NCI-H1105 (cell line): ENCODE data around the gene MCTP2.
A peak's percentile ranks its signal among the peaks of the same experiment; 100 is the strongest.

Experiments used
- DNase-seq: peaks from one replicate; lab custom pipeline; 2025; lab: John Stamatoyannopoulos, UW

The MCTP2 gene

GRCh38 chr15:94359716-94360115 is 128.4 kb downstream of the MCTP2 start:
- DNase-seq: no peak

GRCh38 chr15:94360251-94360685 is 128.9 kb downstream of the MCTP2 start:
- no peak for DNase-seq

GRCh38 chr15:94362385-94363092 is 131.2 kb downstream of the MCTP2 start:
- DNase-seq: no peak

GRCh38 chr15:94363382-94363781 is 132.0 kb downstream of the MCTP2 start:
- no peak for DNase-seq

- peak; percentile 23 for DNase-seq
Observed at GRCh38 chr15:94366781-94367180, 135.4 kb downstream of the MCTP2 start.

- DNase-seq: no peak
Observed at GRCh38 chr15:94367726-94368535, 136.6 kb downstream of the MCTP2 start.

- no peak for DNase-seq
Observed at GRCh38 chr15:94370206-94370935, 139.0 kb downstream of the MCTP2 start.

GRCh38 chr15:94370936-94371285 is 139.6 kb downstream of the MCTP2 start:
- DNase-seq: no peak

- no peak for DNase-seq
Observed at GRCh38 chr15:94372821-94373220, 141.5 kb downstream of the MCTP2 start.

GRCh38 chr15:94375997-94376396 is 144.6 kb downstream of the MCTP2 start:
- no peak for DNase-seq

- no peak for DNase-seq
Observed at GRCh38 chr15:94379986-94380385, 148.6 kb downstream of the MCTP2 start.

- DNase-seq: no peak
Observed at GRCh38 chr15:94380798-94381197, 149.4 kb downstream of the MCTP2 start.

- DNase-seq: no peak
Observed at GRCh38 chr15:94381384-94381783, 150.0 kb downstream of the MCTP2 start.

GRCh38 chr15:94383041-94383440 is 151.7 kb downstream of the MCTP2 start:
- no peak for DNase-seq

- DNase-seq: no peak
Observed at GRCh38 chr15:94383706-94384105, 152.3 kb downstream of the MCTP2 start.

- no peak for DNase-seq
Observed at GRCh38 chr15:94385441-94385840, 154.1 kb downstream of the MCTP2 start.

- no peak for DNase-seq
Observed at GRCh38 chr15:94386351-94386750, 155.0 kb downstream of the MCTP2 start.

GRCh38 chr15:94387442-94387841 is 156.1 kb downstream of the MCTP2 start:
- no peak for DNase-seq

- DNase-seq: no peak
Observed at GRCh38 chr15:94387849-94388441, 156.6 kb downstream of the MCTP2 start.

GRCh38 chr15:94395640-94396039 is 164.3 kb downstream of the MCTP2 start:
- DNase-seq: no peak

- DNase-seq: no peak
Observed at GRCh38 chr15:94397337-94397736, 166.0 kb downstream of the MCTP2 start.

- no peak for DNase-seq
Observed at GRCh38 chr15:94398001-94398400, 166.6 kb downstream of the MCTP2 start.
